AG10803 (cell line): ENCODE measurements around the gene CTBP2.

Experiments
- DNase-seq: peaks from one replicate; pipeline ENCODE4 v3.0.0; 2010; ENCODE audit warnings: low read depth
- H3K4me3 ChIP-seq: 2 replicates; pipeline ENCODE4 v1.5.1; 2011; ENCODE audit warnings: mild to moderate bottlenecking, low read length, control low read depth
- CTCF ChIP-seq: conservative IDR thresholded peaks from 2 replicates; pipeline ENCODE4 v1.5.1; 2011; ENCODE audit warnings: mild to moderate bottlenecking, low read length, control low read depth, inconsistent platforms

The CTBP2 gene

GRCh38 chr10:125024497-125025234, 135.7 kb downstream of the CTBP2 start:
- no peak for TF ChIP-seq CTCF
- no peak for DNase-seq
- H3K4me3 ChIP-seq: no peak overlapping the region

GRCh38 chr10:125023862-125024496, 136.4 kb downstream of the CTBP2 start:
- peak; percentile 58 for DNase-seq
- TF ChIP-seq CTCF: no peak
- H3K4me3 ChIP-seq: no peak overlapping the region

- TF ChIP-seq CTCF: no peak
- no peak overlapping the region for H3K4me3 ChIP-seq
- no peak for DNase-seq
Observed at GRCh38 chr10:125023255-125023654, 137.1 kb downstream of the CTBP2 start.

GRCh38 chr10:125022671-125023070, 137.7 kb downstream of the CTBP2 start:
- no peak for DNase-seq
- H3K4me3 ChIP-seq: no peak overlapping the region
- no peak for TF ChIP-seq CTCF

- no peak for DNase-seq
- H3K4me3 ChIP-seq: no peak overlapping the region
- no peak for TF ChIP-seq CTCF
Observed at GRCh38 chr10:125021686-125022344, 138.5 kb downstream of the CTBP2 start.

- no peak for DNase-seq
- H3K4me3 ChIP-seq: no peak overlapping the region
- TF ChIP-seq CTCF: no peak
Observed at GRCh38 chr10:125020871-125021270, 139.5 kb downstream of the CTBP2 start.
